Activated B cell treated with CpG ODN at 0.5 μM for 24 hours (primary cell): ENCODE results near the gene AMBRA1. TPM values are rescaled to one million over a fixed set of nuclear protein-coding genes. Genes with fewer than 3 reads are reported as not detected.

Experiments used
- ATAC-seq: fragments of 200-7000 bp; cut with Tn5 transposase; one replicate; pipeline ENCODE4 v1.10.0; 2021; ENCODE audit warnings: low read depth, mild to moderate bottlenecking, moderate library complexity
- CTCF ChIA-PET: fragments of 350-600 bp; sonication (Branson Sonifier 250); formaldehyde crosslinking; loops from one replicate; lab custom pipeline; 2021; ENCODE audit warnings: antibody characterized with exemption; lab: Charles Lee
- POLR2A ChIA-PET: fragments of 350-600 bp; sonication (Branson Sonifier 250); formaldehyde crosslinking; loops from one replicate; lab custom pipeline; 2021; ENCODE audit warnings: antibody characterized with exemption; lab: Charles Lee
- DNase-seq: peaks from one replicate; pipeline ENCODE4 v3.0.0; 2022
- H3K27ac Mint-ChIP-seq: one replicate; pipeline ENCODE4 v1.8.0; 2020; ENCODE audit warnings: mixed read lengths
- H3K27me3 Mint-ChIP-seq: one replicate; pipeline ENCODE4 v1.8.0; 2021; ENCODE audit warnings: mixed read lengths
- H3K36me3 Mint-ChIP-seq: one replicate; pipeline ENCODE4 v1.8.0; 2021; ENCODE audit warnings: low read depth, mixed read lengths
- H3K4me1 Mint-ChIP-seq: one replicate; pipeline ENCODE4 v1.8.0; 2021; ENCODE audit warnings: mixed read lengths
- H3K4me3 Mint-ChIP-seq: one replicate; pipeline ENCODE4 v1.8.0; 2020; ENCODE audit warnings: mild to moderate bottlenecking, mixed read lengths
- H3K9me3 Mint-ChIP-seq: one replicate; pipeline ENCODE4 v1.8.0; 2020; ENCODE audit warnings: mixed read lengths
- CTCF ChIP-seq: fragments of 200-600 bp; IDR thresholded peaks from one replicate; pipeline ENCODE4 v1.8.0; 2022; ENCODE audit warnings: antibody characterized with exemption, mild to moderate bottlenecking
- intact Hi-C: fragments of 100-400 bp; cut with micrococcal nuclease; formaldehyde crosslinking; loops from one replicate; pipeline ENCODE4 v1.15.1; 2024
- total RNA-seq: library from RNA; stranded (reverse); gene quantifications from 2 replicates; pipeline ENCODE4 v1.2.3, GENCODE V29; 2022

AMBRA1 gene
- total RNA-seq, 1 donor from 2014 or later, result 39.1 TPM

GRCh38 chr11:46408407-46408986, 185.3 kb downstream of the AMBRA1 start:
- Mint-ChIP-seq H3K27ac (no peak overlapping the region), H3K4me3 (no peak overlapping the region), H3K27me3 (no peaks in the 10 kb centered on the region), H3K4me1 (no peaks in the 10 kb centered on the region), H3K9me3 (no peaks in the 10 kb centered on the region), H3K36me3 (peaks cover 74% of the 10 kb centered on the region)
- ChIA-PET POLR2A (no interaction called here), CTCF (no interaction called here)
- no peak for ATAC-seq
- intact Hi-C loops, result no loop called here
- no peak for DNase-seq
- TF ChIP-seq CTCF, result no peak

GRCh38 chr11:46407635-46408034, 186.2 kb downstream of the AMBRA1 start:
- intact Hi-C loops, result no loop called here
- CTCF ChIA-PET, result no interaction called here
- no peak for TF ChIP-seq CTCF
- DNase-seq (no peak), ATAC-seq (no peak)
- Mint-ChIP-seq H3K36me3 (peaks cover 75% of the 10 kb centered on the region), H3K27me3 (no peaks in the 10 kb centered on the region), H3K4me1 (no peaks in the 10 kb centered on the region), H3K9me3 (no peaks in the 10 kb centered on the region), H3K4me3 (no peak overlapping the region), H3K27ac (no peak overlapping the region)
- POLR2A ChIA-PET, result no interaction called here

- H3K36me3 Mint-ChIP-seq, result peaks cover 81% of the 10 kb centered on the region
These were observed 189.3 kb downstream of the AMBRA1 start for GRCh38 chr11:46404476-46405017.

GRCh38 chr11:46402957-46403902, 190.6 kb downstream of the AMBRA1 start:
- CTCF ChIA-PET, result no interaction called here
- peaks cover 72% of the 10 kb centered on the region for H3K36me3 Mint-ChIP-seq
- intact Hi-C loops, result no loop called here

More at GRCh38 chr11:46404476-46405017, 189.3 kb downstream of the AMBRA1 start:
- ATAC-seq (no peak), DNase-seq (no peak)
- ChIA-PET POLR2A (no interaction called here), CTCF (no interaction called here)
- TF ChIP-seq CTCF, result no peak
- Mint-ChIP-seq H3K4me3 (no peak overlapping the region), H3K27me3 (no peaks in the 10 kb centered on the region), H3K4me1 (no peaks in the 10 kb centered on the region), H3K27ac (no peak overlapping the region), H3K9me3 (no peaks in the 10 kb centered on the region)
- intact Hi-C loops, result no loop called here

More at GRCh38 chr11:46402957-46403902, 190.6 kb downstream of the AMBRA1 start:
- DNase-seq (no peak), ATAC-seq (no peak)
- Mint-ChIP-seq H3K4me1 (no peaks in the 10 kb centered on the region), H3K27ac (no peak overlapping the region), H3K27me3 (no peaks in the 10 kb centered on the region), H3K4me3 (no peak overlapping the region), H3K9me3 (no peaks in the 10 kb centered on the region)
- POLR2A ChIA-PET, result no interaction called here
- no peak for TF ChIP-seq CTCF
